GM23338 (cell line): ENCODE measurements around the gene CUEDC1. TPM values are rescaled to one million over a fixed set of nuclear protein-coding genes. Genes with fewer than 3 reads are reported as not detected.

Experiments used
- ATAC-seq: fragments of 200-7000 bp; cut with Tn5 transposase; 3 replicates; pipeline ENCODE4 v1.9.1; 2020
- DNase-seq: peaks from one replicate; pipeline ENCODE4 v3.0.0-alpha.2; 2015; ENCODE audit warnings: low spot score
- H2AFZ ChIP-seq: fragments of 200-600 bp; sonication (generic); 2 replicates; pipeline ENCODE4 v1.8.0; 2016; ENCODE audit warnings: antibody characterized with exemption, mild to moderate bottlenecking, moderate library complexity
- H3F3A ChIP-seq: fragments of 200-600 bp; sonication (generic); replicated peaks from 2 replicates; pipeline ENCODE4 v1.8.0; 2017; ENCODE audit warnings: antibody characterized with exemption, mixed run types, low read depth
- H3K27ac ChIP-seq: fragments of 200-600 bp; sonication (generic); 2 replicates; pipeline ENCODE4 v1.6.1; 2016; ENCODE audit warnings: low read depth
- H3K27me3 ChIP-seq: fragments of 200-600 bp; sonication (generic); 2 replicates; pipeline ENCODE4 v1.8.0; 2016; ENCODE audit warnings: mild to moderate bottlenecking, mixed run types, moderate library complexity; ENCODE audit not compliant: insufficient read depth
- H3K36me3 ChIP-seq: fragments of 200-600 bp; sonication (generic); 2 replicates; pipeline ENCODE4 v1.8.0; 2016; ENCODE audit warnings: mild to moderate bottlenecking; ENCODE audit not compliant: insufficient read depth
- H3K4me1 ChIP-seq: fragments of 200-600 bp; sonication (generic); 2 replicates; pipeline ENCODE4 v1.8.0; 2016; ENCODE audit warnings: mild to moderate bottlenecking, moderate library complexity; ENCODE audit not compliant: insufficient read depth
- H3K4me2 ChIP-seq: fragments of 200-600 bp; sonication (generic); 2 replicates; pipeline ENCODE4 v1.7.1; 2017; ENCODE audit warnings: mixed run types
- H3K4me3 ChIP-seq: fragments of 200-600 bp; sonication (generic); 2 replicates; pipeline ENCODE4 v1.6.1; 2016; ENCODE audit warnings: mixed run types
- H3K79me2 ChIP-seq: fragments of 200-600 bp; sonication (generic); replicated peaks from 2 replicates; pipeline ENCODE4 v1.8.0; 2017; ENCODE audit warnings: mild to moderate bottlenecking; ENCODE audit not compliant: insufficient read depth
- H3K9me2 ChIP-seq: fragments of 200-600 bp; sonication (generic); 2 replicates; pipeline ENCODE4 v1.8.0; 2017; ENCODE audit not compliant: insufficient read depth
- H4K20me1 ChIP-seq: fragments of 200-600 bp; sonication (generic); replicated peaks from 2 replicates; pipeline ENCODE4 v1.8.0; 2017; ENCODE audit warnings: mild to moderate bottlenecking; ENCODE audit not compliant: insufficient read depth
- H3K27ac Mint-ChIP-seq: 2 replicates; pipeline ENCODE4 v1.8.0; 2020; ENCODE audit warnings: inconsistent platforms, mild to moderate bottlenecking, moderate library complexity, mixed read lengths
- H3K27me3 Mint-ChIP-seq: 3 replicates; pipeline ENCODE4 v1.8.0; 2022; ENCODE audit warnings: low read depth, mild to moderate bottlenecking, moderate library complexity, mixed read lengths, inconsistent platforms; ENCODE audit not compliant: insufficient read depth, poor library complexity
- H3K36me3 Mint-ChIP-seq: 3 replicates; pipeline ENCODE4 v1.8.0; 2021; ENCODE audit warnings: low read depth, mild to moderate bottlenecking, inconsistent platforms, moderate library complexity, mixed read lengths
- H3K4me1 Mint-ChIP-seq: 3 replicates; pipeline ENCODE4 v1.8.0; 2020; ENCODE audit warnings: mild to moderate bottlenecking, inconsistent platforms, mixed read lengths
- H3K4me3 Mint-ChIP-seq: 3 replicates; pipeline ENCODE4 v1.8.0; 2021; ENCODE audit warnings: moderate library complexity, mild to moderate bottlenecking, inconsistent platforms, mixed read lengths
- H3K9me3 Mint-ChIP-seq: 3 replicates; pipeline ENCODE4 v1.8.0; 2020; ENCODE audit warnings: moderate library complexity, mild to moderate bottlenecking, inconsistent platforms, mixed read lengths
- CREB1 ChIP-seq: fragments of 250-450 bp; sonication (Bioruptor Pico); IDR thresholded peaks from 2 replicates; pipeline ENCODE4 v1.5.0; 2020; ENCODE audit warnings: low read depth, mild to moderate bottlenecking, moderate library complexity
- EZH2 ChIP-seq: fragments of 200-600 bp; sonication (generic); IDR thresholded peaks from one replicate; pipeline ENCODE4 v1.8.0; 2017; ENCODE audit warnings: antibody characterized with exemption, mild to moderate bottlenecking, low read depth; ENCODE audit not compliant: unreplicated experiment
- EZH2phosphoT487 ChIP-seq: fragments of 200-600 bp; sonication (generic); IDR thresholded peaks from one replicate; pipeline ENCODE4 v1.8.1; 2018; ENCODE audit warnings: antibody characterized with exemption; ENCODE audit not compliant: unreplicated experiment
- JUNB ChIP-seq: IDR thresholded peaks from one replicate; pipeline ENCODE4 v1.6.1; 2016; ENCODE audit warnings: antibody characterized with exemption; ENCODE audit not compliant: unreplicated experiment
- NANOG ChIP-seq: IDR thresholded peaks from 2 replicates; pipeline ENCODE4 v1.6.1; 2016; ENCODE audit warnings: antibody characterized with exemption, borderline replicate concordance
- POLR2AphosphoS5 ChIP-seq: IDR thresholded peaks from 2 replicates; pipeline ENCODE4 v1.6.1; 2016; ENCODE audit warnings: antibody characterized with exemption, low read depth
- STAT1 ChIP-seq: IDR thresholded peaks from one replicate; pipeline ENCODE4 v1.6.1; 2016; ENCODE audit warnings: antibody characterized with exemption; ENCODE audit not compliant: unreplicated experiment
- ZNF114 ChIP-seq: fragments of 250-450 bp; sonication (Bioruptor Pico); IDR thresholded peaks from 2 replicates; pipeline ENCODE4 v1.5.0; 2020; ENCODE audit warnings: mild to moderate bottlenecking, moderate library complexity
- ZNF331 ChIP-seq: fragments of 250-450 bp; sonication (Bioruptor Pico); IDR thresholded peaks from 2 replicates; pipeline ENCODE4 v1.5.0; 2020; ENCODE audit warnings: low read depth, mild to moderate bottlenecking, moderate library complexity
- polyA plus RNA-seq: library from polyadenylated mRNA; unstranded; fragments of >200 nt; fragmentation: Nextera tagmentation; extraction: Ambion mirVana; gene quantifications from 2 replicates; pipeline ENCODE4 v1.2.1, GENCODE V29; 2016
- total RNA-seq: library from RNA; depleted of rRNA; stranded (reverse); fragments of >200 nt; shearing (Covaris generic); gene quantifications from 2 replicates; pipeline ENCODE4 v1.2.3, GENCODE V29; 2014
- TF ChIP-seq, protein P1 (sequence below): IDR thresholded peaks from 2 replicates; pipeline ENCODE4 v1.6.1; 2016; ENCODE audit warnings: antibody characterized with exemption
- TF ChIP-seq, protein P2 (sequence below): IDR thresholded peaks from one replicate; pipeline ENCODE4 v1.6.1; 2018; ENCODE audit warnings: antibody characterized with exemption; ENCODE audit not compliant: unreplicated experiment
- TF ChIP-seq, protein P3 (sequence below): fragments of 250-450 bp; sonication (Bioruptor Pico); IDR thresholded peaks from 2 replicates; pipeline ENCODE4 v1.5.0; 2020; ENCODE audit warnings: mild to moderate bottlenecking, moderate library complexity
- TF ChIP-seq, protein P4 (sequence below), 2 experiments: fragments of 200-600 bp in 1 of 2; sonication (generic) in 1 of 2; conservative IDR thresholded peaks; 2 replicates each; pipeline versions ENCODE4 v1.5.1 to v1.6.1; 2016 to 2017; ENCODE audit warnings: antibody characterized with exemption in 2 of 2, low read depth in 2 of 2, mild to moderate bottlenecking in 2 of 2, moderate library complexity in 1 of 2

The CUEDC1 gene
- total and polyA plus RNA-seq, 2 experiments from 2014 or later = 3.0 to 7.7 TPM

DNA sequence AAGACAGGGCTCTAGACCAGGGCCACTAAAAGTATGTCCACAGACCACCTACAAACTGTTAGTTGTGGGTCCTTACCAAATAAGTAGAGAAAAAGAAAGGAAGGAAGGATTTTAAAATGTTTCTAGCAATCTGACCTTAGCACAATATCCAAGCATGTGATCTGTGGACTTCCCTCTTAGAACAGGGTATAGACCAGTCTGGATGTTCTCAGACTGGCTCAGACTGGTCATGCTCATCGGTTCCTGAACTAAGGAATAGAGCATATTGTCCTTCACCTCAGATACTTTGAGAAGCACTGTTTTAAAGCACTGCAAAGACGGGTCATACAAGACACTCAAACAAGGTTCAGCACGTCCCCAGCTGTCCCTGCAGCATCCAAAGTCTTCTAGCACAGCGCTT, 25.8 kb downstream of the CUEDC1 start:
- Histone ChIP-seq H3K4me3 (no peak overlapping the region), H2AFZ (no peak overlapping the region), H3K27ac (no peak overlapping the region), H4K20me1 (no peaks in the 10 kb centered on the region), H3F3A (no peaks in the 10 kb centered on the region), H3K4me2 (no peak overlapping the region), H3K27me3 (no peaks in the 10 kb centered on the region), H3K36me3 (no peaks in the 10 kb centered on the region), H3K79me2 (no peaks in the 10 kb centered on the region), H3K4me1 (peaks cover 15% of the 10 kb centered on the region), H3K9me2 (no peaks in the 10 kb centered on the region)
- H3K9me3 Mint-ChIP-seq = no peaks in the 10 kb centered on the region
- no peak for TF ChIP-seq ZNF331 (CRISPR knock-in tag)
- TF ChIP-seq EZH2phosphoT487 = no peak
- TF ChIP-seq, protein P1, sequence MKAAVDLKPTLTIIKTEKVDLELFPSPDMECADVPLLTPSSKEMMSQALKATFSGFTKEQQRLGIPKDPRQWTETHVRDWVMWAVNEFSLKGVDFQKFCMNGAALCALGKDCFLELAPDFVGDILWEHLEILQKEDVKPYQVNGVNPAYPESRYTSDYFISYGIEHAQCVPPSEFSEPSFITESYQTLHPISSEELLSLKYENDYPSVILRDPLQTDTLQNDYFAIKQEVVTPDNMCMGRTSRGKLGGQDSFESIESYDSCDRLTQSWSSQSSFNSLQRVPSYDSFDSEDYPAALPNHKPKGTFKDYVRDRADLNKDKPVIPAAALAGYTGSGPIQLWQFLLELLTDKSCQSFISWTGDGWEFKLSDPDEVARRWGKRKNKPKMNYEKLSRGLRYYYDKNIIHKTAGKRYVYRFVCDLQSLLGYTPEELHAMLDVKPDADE = no peak
- TF ChIP-seq, protein P2, sequence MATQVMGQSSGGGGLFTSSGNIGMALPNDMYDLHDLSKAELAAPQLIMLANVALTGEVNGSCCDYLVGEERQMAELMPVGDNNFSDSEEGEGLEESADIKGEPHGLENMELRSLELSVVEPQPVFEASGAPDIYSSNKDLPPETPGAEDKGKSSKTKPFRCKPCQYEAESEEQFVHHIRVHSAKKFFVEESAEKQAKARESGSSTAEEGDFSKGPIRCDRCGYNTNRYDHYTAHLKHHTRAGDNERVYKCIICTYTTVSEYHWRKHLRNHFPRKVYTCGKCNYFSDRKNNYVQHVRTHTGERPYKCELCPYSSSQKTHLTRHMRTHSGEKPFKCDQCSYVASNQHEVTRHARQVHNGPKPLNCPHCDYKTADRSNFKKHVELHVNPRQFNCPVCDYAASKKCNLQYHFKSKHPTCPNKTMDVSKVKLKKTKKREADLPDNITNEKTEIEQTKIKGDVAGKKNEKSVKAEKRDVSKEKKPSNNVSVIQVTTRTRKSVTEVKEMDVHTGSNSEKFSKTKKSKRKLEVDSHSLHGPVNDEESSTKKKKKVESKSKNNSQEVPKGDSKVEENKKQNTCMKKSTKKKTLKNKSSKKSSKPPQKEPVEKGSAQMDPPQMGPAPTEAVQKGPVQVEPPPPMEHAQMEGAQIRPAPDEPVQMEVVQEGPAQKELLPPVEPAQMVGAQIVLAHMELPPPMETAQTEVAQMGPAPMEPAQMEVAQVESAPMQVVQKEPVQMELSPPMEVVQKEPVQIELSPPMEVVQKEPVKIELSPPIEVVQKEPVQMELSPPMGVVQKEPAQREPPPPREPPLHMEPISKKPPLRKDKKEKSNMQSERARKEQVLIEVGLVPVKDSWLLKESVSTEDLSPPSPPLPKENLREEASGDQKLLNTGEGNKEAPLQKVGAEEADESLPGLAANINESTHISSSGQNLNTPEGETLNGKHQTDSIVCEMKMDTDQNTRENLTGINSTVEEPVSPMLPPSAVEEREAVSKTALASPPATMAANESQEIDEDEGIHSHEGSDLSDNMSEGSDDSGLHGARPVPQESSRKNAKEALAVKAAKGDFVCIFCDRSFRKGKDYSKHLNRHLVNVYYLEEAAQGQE = no peak
- TF ChIP-seq ZNF114 (CRISPR knock-in tag) = no peak
- TF ChIP-seq, protein P3, sequence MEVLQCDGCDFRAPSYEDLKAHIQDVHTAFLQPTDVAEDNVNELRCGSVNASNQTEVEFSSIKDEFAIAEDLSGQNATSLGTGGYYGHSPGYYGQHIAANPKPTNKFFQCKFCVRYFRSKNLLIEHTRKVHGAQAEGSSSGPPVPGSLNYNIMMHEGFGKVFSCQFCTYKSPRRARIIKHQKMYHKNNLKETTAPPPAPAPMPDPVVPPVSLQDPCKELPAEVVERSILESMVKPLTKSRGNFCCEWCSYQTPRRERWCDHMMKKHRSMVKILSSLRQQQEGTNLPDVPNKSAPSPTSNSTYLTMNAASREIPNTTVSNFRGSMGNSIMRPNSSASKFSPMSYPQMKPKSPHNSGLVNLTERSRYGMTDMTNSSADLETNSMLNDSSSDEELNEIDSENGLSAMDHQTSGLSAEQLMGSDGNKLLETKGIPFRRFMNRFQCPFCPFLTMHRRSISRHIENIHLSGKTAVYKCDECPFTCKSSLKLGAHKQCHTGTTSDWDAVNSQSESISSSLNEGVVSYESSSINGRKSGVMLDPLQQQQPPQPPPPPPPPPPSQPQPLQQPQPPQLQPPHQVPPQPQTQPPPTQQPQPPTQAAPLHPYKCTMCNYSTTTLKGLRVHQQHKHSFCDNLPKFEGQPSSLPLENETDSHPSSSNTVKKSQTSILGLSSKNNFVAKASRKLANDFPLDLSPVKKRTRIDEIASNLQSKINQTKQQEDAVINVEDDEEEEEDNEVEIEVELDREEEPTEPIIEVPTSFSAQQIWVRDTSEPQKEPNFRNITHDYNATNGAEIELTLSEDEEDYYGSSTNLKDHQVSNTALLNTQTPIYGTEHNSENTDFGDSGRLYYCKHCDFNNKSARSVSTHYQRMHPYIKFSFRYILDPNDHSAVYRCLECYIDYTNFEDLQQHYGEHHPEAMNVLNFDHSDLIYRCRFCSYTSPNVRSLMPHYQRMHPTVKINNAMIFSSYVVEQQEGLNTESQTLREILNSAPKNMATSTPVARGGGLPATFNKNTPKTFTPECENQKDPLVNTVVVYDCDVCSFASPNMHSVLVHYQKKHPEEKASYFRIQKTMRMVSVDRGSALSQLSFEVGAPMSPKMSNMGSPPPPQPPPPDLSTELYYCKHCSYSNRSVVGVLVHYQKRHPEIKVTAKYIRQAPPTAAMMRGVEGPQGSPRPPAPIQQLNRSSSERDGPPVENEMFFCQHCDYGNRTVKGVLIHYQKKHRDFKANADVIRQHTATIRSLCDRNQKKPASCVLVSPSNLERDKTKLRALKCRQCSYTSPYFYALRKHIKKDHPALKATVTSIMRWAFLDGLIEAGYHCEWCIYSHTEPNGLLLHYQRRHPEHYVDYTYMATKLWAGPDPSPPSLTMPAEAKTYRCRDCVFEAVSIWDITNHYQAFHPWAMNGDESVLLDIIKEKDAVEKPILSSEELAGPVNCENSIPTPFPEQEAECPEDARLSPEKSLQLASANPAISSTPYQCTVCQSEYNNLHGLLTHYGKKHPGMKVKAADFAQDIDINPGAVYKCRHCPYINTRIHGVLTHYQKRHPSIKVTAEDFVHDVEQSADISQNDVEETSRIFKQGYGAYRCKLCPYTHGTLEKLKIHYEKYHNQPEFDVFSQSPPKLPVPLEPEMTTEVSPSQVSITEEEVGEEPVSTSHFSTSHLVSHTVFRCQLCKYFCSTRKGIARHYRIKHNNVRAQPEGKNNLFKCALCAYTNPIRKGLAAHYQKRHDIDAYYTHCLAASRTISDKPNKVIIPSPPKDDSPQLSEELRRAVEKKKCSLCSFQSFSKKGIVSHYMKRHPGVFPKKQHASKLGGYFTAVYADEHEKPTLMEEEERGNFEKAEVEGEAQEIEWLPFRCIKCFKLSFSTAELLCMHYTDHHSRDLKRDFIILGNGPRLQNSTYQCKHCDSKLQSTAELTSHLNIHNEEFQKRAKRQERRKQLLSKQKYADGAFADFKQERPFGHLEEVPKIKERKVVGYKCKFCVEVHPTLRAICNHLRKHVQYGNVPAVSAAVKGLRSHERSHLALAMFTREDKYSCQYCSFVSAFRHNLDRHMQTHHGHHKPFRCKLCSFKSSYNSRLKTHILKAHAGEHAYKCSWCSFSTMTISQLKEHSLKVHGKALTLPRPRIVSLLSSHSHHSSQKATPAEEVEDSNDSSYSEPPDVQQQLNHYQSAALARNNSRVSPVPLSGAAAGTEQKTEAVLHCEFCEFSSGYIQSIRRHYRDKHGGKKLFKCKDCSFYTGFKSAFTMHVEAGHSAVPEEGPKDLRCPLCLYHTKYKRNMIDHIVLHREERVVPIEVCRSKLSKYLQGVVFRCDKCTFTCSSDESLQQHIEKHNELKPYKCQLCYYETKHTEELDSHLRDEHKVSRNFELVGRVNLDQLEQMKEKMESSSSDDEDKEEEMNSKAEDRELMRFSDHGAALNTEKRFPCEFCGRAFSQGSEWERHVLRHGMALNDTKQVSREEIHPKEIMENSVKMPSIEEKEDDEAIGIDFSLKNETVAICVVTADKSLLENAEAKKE (CRISPR knock-in tag) = no peak
- TF ChIP-seq, protein P4, sequence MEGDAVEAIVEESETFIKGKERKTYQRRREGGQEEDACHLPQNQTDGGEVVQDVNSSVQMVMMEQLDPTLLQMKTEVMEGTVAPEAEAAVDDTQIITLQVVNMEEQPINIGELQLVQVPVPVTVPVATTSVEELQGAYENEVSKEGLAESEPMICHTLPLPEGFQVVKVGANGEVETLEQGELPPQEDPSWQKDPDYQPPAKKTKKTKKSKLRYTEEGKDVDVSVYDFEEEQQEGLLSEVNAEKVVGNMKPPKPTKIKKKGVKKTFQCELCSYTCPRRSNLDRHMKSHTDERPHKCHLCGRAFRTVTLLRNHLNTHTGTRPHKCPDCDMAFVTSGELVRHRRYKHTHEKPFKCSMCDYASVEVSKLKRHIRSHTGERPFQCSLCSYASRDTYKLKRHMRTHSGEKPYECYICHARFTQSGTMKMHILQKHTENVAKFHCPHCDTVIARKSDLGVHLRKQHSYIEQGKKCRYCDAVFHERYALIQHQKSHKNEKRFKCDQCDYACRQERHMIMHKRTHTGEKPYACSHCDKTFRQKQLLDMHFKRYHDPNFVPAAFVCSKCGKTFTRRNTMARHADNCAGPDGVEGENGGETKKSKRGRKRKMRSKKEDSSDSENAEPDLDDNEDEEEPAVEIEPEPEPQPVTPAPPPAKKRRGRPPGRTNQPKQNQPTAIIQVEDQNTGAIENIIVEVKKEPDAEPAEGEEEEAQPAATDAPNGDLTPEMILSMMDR (conservative IDR thresholded peaks at IDR 0.05; ENCODE audit: low read depth in 2 of 2) = no peak
- TF ChIP-seq NANOG = no peak
- no peak for TF ChIP-seq STAT1
- TF ChIP-seq CREB1 (CRISPR knock-in tag) = no peak
- TF ChIP-seq JUNB = no peak
- TF ChIP-seq POLR2AphosphoS5 = no peak
- TF ChIP-seq EZH2 = no peak
- ATAC-seq (no peak), DNase-seq (no peak)
- H3K36me3 Mint-ChIP-seq = no peaks in the 10 kb centered on the region
- no peak overlapping the region for H3K27ac Mint-ChIP-seq
- H3K27me3 Mint-ChIP-seq = peaks cover 25% of the 10 kb centered on the region
- H3K4me3 Mint-ChIP-seq = no peak overlapping the region
- peaks cover 48% of the 10 kb centered on the region for H3K4me1 Mint-ChIP-seq
